GM19238 (cell line): Measurements from ENCODE around the gene MEI1.
A peak's percentile ranks its signal among the peaks of the same experiment; 100 is the strongest.
"Not testable (repeated sequence)": the region's sequence is repeated elsewhere in the genome, so short reads cannot be mapped to it uniquely, and the experiment has no call there.

Source experiments
- DNase-seq: peaks from one replicate; pipeline ENCODE4 v3.0.0; 2011; ENCODE audit warnings: low spot score; ENCODE audit not compliant: insufficient read length

MEI1 gene

GRCh38 chr22:41818596-41818995 is 119.3 kb downstream of the MEI1 start:
- no peak for DNase-seq

- DNase-seq: no peak
Measured at GRCh38 chr22:41819257-41819656, 120.0 kb downstream of the MEI1 start.

- DNase-seq: no peak
Measured at GRCh38 chr22:41820447-41820846, 121.1 kb downstream of the MEI1 start.

- DNase-seq: no peak
Measured at GRCh38 chr22:41821471-41822316, 122.4 kb downstream of the MEI1 start.

- DNase-seq: peak; percentile 34
Measured at GRCh38 chr22:41822317-41823057, 123.2 kb downstream of the MEI1 start.

- DNase-seq: no peak
Measured at GRCh38 chr22:41823797-41824196, 124.5 kb downstream of the MEI1 start.

- no peak for DNase-seq
Measured at GRCh38 chr22:41825376-41825775, 126.1 kb downstream of the MEI1 start.

- no peak for DNase-seq
Measured at GRCh38 chr22:41826021-41826420, 126.7 kb downstream of the MEI1 start.

GRCh38 chr22:41826430-41827383 is 127.4 kb downstream of the MEI1 start:
- DNase-seq: no peak

- DNase-seq: no peak
Measured at GRCh38 chr22:41827671-41828070, 128.4 kb downstream of the MEI1 start.

GRCh38 chr22:41828516-41828915 is 129.2 kb downstream of the MEI1 start:
- no peak for DNase-seq

GRCh38 chr22:41830174-41830573 is 130.9 kb downstream of the MEI1 start:
- DNase-seq: no peak

GRCh38 chr22:41831383-41831782 is 132.1 kb downstream of the MEI1 start:
- no peak for DNase-seq

- no peak for DNase-seq
Measured at GRCh38 chr22:41831828-41832552, 132.7 kb downstream of the MEI1 start.

GRCh38 chr22:41832553-41833368 is 133.5 kb downstream of the MEI1 start, which contains the start of gene SREBF2:
Gene SREBF2, plus strand, starts transcription at chr22:41833105. Its CDS starts 166 bp downstream, at chr22:41833271.
- peak; percentile 97 for DNase-seq

GRCh38 chr22:41833369-41834004 is 134.2 kb downstream of the MEI1 start:
- DNase-seq: peak; percentile 35

- no peak for DNase-seq
Measured at GRCh38 chr22:41834005-41834944, 135.0 kb downstream of the MEI1 start.

- DNase-seq: not testable (repeated sequence)
Measured at GRCh38 chr22:41835462-41835861, 136.2 kb downstream of the MEI1 start.
